ENCODE data around the gene RNF39. TPM values are rescaled to one million over a fixed set of nuclear protein-coding genes. Genes with fewer than 3 reads are reported as not detected.

The RNF39 gene
- total RNA-seq, 1 donor from 2014 or later = not detected

- no peak for ATAC-seq (ENCODE audit: low read depth)
- Mint-ChIP-seq H3K27ac (no peak overlapping the region), H3K4me3 (no peak overlapping the region), H3K27me3 (peaks cover 83% of the 10 kb centered on the region), H3K9me3 (no peaks in the 10 kb centered on the region), H3K4me1 (peaks cover 3% of the 10 kb centered on the region), H3K36me3 (ENCODE audit: low read depth) (no peaks in the 10 kb centered on the region)
- TF ChIP-seq CTCF (IDR thresholded peaks at IDR 0.05) = no peak
- no peak for DNase-seq
- CTCF ChIA-PET = interaction anchor here (1.2 kb wide), 1 partner anchor 9 kb away, joined by 4 read pairs; no protein-coding TSS in a partner anchor
- intact Hi-C loops (cut with micrococcal nuclease) = no loop called here
- POLR2A ChIA-PET = no interaction called here
Measured at GRCh38 chr6:30093951-30094661, 18.5 kb upstream of the RNF39 start.

- H3K27me3 Mint-ChIP-seq = peaks cover 82% of the 10 kb centered on the region
- POLR2A ChIA-PET = interaction anchor here (0.7 kb wide), 1 partner anchor 10 kb away, joined by 4 read pairs; no protein-coding TSS in a partner anchor
Measured at GRCh38 chr6:30092852-30093543, 17.4 kb upstream of the RNF39 start.

GRCh38 chr6:30091577-30092381 is 16.2 kb upstream of the RNF39 start:
- ATAC-seq (ENCODE audit: low read depth) = no peak
- no peak for DNase-seq
- intact Hi-C loops (cut with micrococcal nuclease) = no loop called here
- Mint-ChIP-seq H3K9me3 (no peaks in the 10 kb centered on the region), H3K27me3 (peaks cover 81% of the 10 kb centered on the region), H3K27ac (no peak overlapping the region), H3K4me3 (no peak overlapping the region), H3K4me1 (no peaks in the 10 kb centered on the region), H3K36me3 (ENCODE audit: low read depth) (no peaks in the 10 kb centered on the region)
- CTCF ChIA-PET = no interaction called here
- POLR2A ChIA-PET = interaction anchor here (0.7 kb wide), 1 partner anchor 11 kb away, joined by 4 read pairs; no protein-coding TSS in a partner anchor
- TF ChIP-seq CTCF (IDR thresholded peaks at IDR 0.05) = no peak

More at GRCh38 chr6:30092852-30093543, 17.4 kb upstream of the RNF39 start:
- H3K4me1 Mint-ChIP-seq = peaks cover 3% of the 10 kb centered on the region
- no peak overlapping the region for H3K4me3 Mint-ChIP-seq
- ATAC-seq (ENCODE audit: low read depth) (no peak), DNase-seq (no peak)
- intact Hi-C loops (cut with micrococcal nuclease) = no loop called here
- H3K9me3 Mint-ChIP-seq = no peaks in the 10 kb centered on the region
- H3K36me3 Mint-ChIP-seq (ENCODE audit: low read depth) = no peaks in the 10 kb centered on the region
- TF ChIP-seq CTCF (IDR thresholded peaks at IDR 0.05) = no peak
- CTCF ChIA-PET = no interaction called here
- H3K27ac Mint-ChIP-seq = no peak overlapping the region

GRCh38 chr6:30087876-30088275 is 12.3 kb upstream of the RNF39 start:
- ATAC-seq (ENCODE audit: low read depth) (no peak), DNase-seq (no peak)
- ChIA-PET CTCF (interaction anchor here (1.5 kb wide), 1 partner anchor 15 kb away, joined by 8 read pairs; no protein-coding TSS in a partner anchor), POLR2A (interaction anchor here (0.7 to 1.0 kb wide), 2 partner anchors 16 to 221 kb away, joined by 3 read pairs; no protein-coding TSS in a partner anchor)
- intact Hi-C loops (cut with micrococcal nuclease) = no loop called here
- Mint-ChIP-seq H3K27me3 (peaks cover 58% of the 10 kb centered on the region), H3K4me3 (no peak overlapping the region), H3K9me3 (no peaks in the 10 kb centered on the region), H3K4me1 (no peaks in the 10 kb centered on the region), H3K36me3 (ENCODE audit: low read depth) (no peaks in the 10 kb centered on the region), H3K27ac (no peak overlapping the region)
- no peak for TF ChIP-seq CTCF (IDR thresholded peaks at IDR 0.05)

Data from activated B cell treated with CpG ODN at 0.5 μM for 24 hours (primary cell).